Measurements from ENCODE around the gene SERTM1. TPM values are rescaled to one million over a fixed set of nuclear protein-coding genes. Genes with fewer than 3 reads are reported as not detected.
A peak's percentile ranks its signal among the peaks of the same experiment; 100 is the strongest.

The SERTM1 gene
- total RNA-seq, 1 donor from 2014 or later, result 0.22 TPM

- no peak for DNase-seq (ENCODE audit: low spot score, unreplicated experiment)
- Mint-ChIP-seq H3K4me1 (ENCODE audit: low read depth) (peaks cover 8% of the 10 kb centered on the region), H3K27me3 (peaks cover 80% of the 10 kb centered on the region), H3K4me3 (ENCODE audit: low read depth) (peak overlapping the region; percentile 75), H3K27ac (peak overlapping the region; percentile 51), H3K9me3 (ENCODE audit: low read depth) (peaks cover 2% of the 10 kb centered on the region), H3K36me3 (ENCODE audit: insufficient read depth) (no peaks in the 10 kb centered on the region)
- TF ChIP-seq CTCF (IDR thresholded peaks at IDR 0.05; ENCODE audit: unreplicated experiment), result no peak
Measured at GRCh38 chr13:36674337-36675212, 755 bp downstream of the SERTM1 start.

- peak overlapping the region; percentile 75 for H3K4me3 Mint-ChIP-seq (ENCODE audit: low read depth)
- no peak for DNase-seq (ENCODE audit: low spot score, unreplicated experiment)
- no peak for TF ChIP-seq CTCF (IDR thresholded peaks at IDR 0.05; ENCODE audit: unreplicated experiment)
- peak overlapping the region; percentile 51 for H3K27ac Mint-ChIP-seq
- peaks cover 8% of the 10 kb centered on the region for H3K4me1 Mint-ChIP-seq (ENCODE audit: low read depth)
- no peaks in the 10 kb centered on the region for H3K9me3 Mint-ChIP-seq (ENCODE audit: low read depth)
- H3K36me3 Mint-ChIP-seq (ENCODE audit: insufficient read depth), result no peaks in the 10 kb centered on the region
- peaks cover 76% of the 10 kb centered on the region for H3K27me3 Mint-ChIP-seq
Measured at GRCh38 chr13:36675213-36675536, 1.4 kb downstream of the SERTM1 start.

GRCh38 chr13:36680913-36681312 lies 7.1 kb downstream of the SERTM1 start:
- no peak overlapping the region for H3K27ac Mint-ChIP-seq
- DNase-seq (ENCODE audit: low spot score, unreplicated experiment), result no peak

GRCh38 chr13:36681894-36682624 lies 8.2 kb downstream of the SERTM1 start:
- H3K27ac Mint-ChIP-seq, result no peak overlapping the region
- H3K4me3 Mint-ChIP-seq (ENCODE audit: low read depth), result no peak overlapping the region
- no peaks in the 10 kb centered on the region for H3K36me3 Mint-ChIP-seq (ENCODE audit: insufficient read depth)
- H3K9me3 Mint-ChIP-seq (ENCODE audit: low read depth), result no peaks in the 10 kb centered on the region
- no peak for DNase-seq (ENCODE audit: low spot score, unreplicated experiment)
- peaks cover 30% of the 10 kb centered on the region for H3K27me3 Mint-ChIP-seq
- no peak for TF ChIP-seq CTCF (IDR thresholded peaks at IDR 0.05; ENCODE audit: unreplicated experiment)
- H3K4me1 Mint-ChIP-seq (ENCODE audit: low read depth), result peaks cover 3% of the 10 kb centered on the region

More at GRCh38 chr13:36680913-36681312, 7.1 kb downstream of the SERTM1 start:
- H3K4me1 Mint-ChIP-seq (ENCODE audit: low read depth), result peaks cover 3% of the 10 kb centered on the region
- no peaks in the 10 kb centered on the region for H3K9me3 Mint-ChIP-seq (ENCODE audit: low read depth)
- H3K36me3 Mint-ChIP-seq (ENCODE audit: insufficient read depth), result no peaks in the 10 kb centered on the region
- H3K27me3 Mint-ChIP-seq, result peaks cover 38% of the 10 kb centered on the region
- TF ChIP-seq CTCF (IDR thresholded peaks at IDR 0.05; ENCODE audit: unreplicated experiment), result no peak
- no peak overlapping the region for H3K4me3 Mint-ChIP-seq (ENCODE audit: low read depth)

- no peak for DNase-seq (ENCODE audit: low spot score, unreplicated experiment)
- Mint-ChIP-seq H3K4me1 (ENCODE audit: low read depth) (peaks cover 3% of the 10 kb centered on the region), H3K9me3 (ENCODE audit: low read depth) (no peaks in the 10 kb centered on the region), H3K27me3 (peaks cover 19% of the 10 kb centered on the region), H3K27ac (no peak overlapping the region), H3K36me3 (ENCODE audit: insufficient read depth) (no peaks in the 10 kb centered on the region), H3K4me3 (ENCODE audit: low read depth) (no peak overlapping the region)
- no peak for TF ChIP-seq CTCF (IDR thresholded peaks at IDR 0.05; ENCODE audit: unreplicated experiment)
Measured at GRCh38 chr13:36683701-36684100, 9.9 kb downstream of the SERTM1 start.

All from progenitor cell of endocrine pancreas (in vitro differentiated cells).